Astrocyte (in vitro differentiated cells and primary cell): ENCODE measurements around the gene FRMD6.

Experiments
- CTCF ChIP-seq: IDR thresholded peaks from 2 replicates; pipeline ENCODE4 v1.5.1; 2011; ENCODE audit warnings: low read depth, mild to moderate bottlenecking, inconsistent platforms, low read length, moderate library complexity; ENCODE audit not compliant: insufficient read depth
- EZH2 ChIP-seq: IDR thresholded peaks from 2 replicates; pipeline ENCODE4 v1.6.1; 2012; ENCODE audit warnings: mild to moderate bottlenecking, low read length, inconsistent platforms; ENCODE audit not compliant: insufficient read depth

- TF ChIP-seq CTCF = no peak
- no peak for TF ChIP-seq EZH2
Measured at GRCh38 chr14:51628238-51628637, 23.5 kb upstream of the FRMD6 start.
